ENCODE results near the gene GSTP1.

Gene GSTP1

GRCh38 chr11:67608486-67608885 lies 24.9 kb downstream of the GSTP1 start:
- H3K36me3 ChIP-seq (replicated peaks) = peaks cover 54% of the 10 kb centered on the region
- in situ Hi-C loops (cut with MboI; ENCODE audit: low sequenced_read_pairs) = no loop called here
- no peak for DNase-seq (ENCODE audit: low spot score in 2 of 2)
- H3K4me1 ChIP-seq = peaks cover 32% of the 10 kb centered on the region
- H3K27me3 ChIP-seq (ENCODE audit: low read depth) = no peaks in the 10 kb centered on the region
- no peak overlapping the region for H3K4me3 ChIP-seq
- H3K9me3 ChIP-seq = peaks cover 2% of the 10 kb centered on the region; the same call in 1 of the 2 replicates

- Histone ChIP-seq H3K4me1 (peaks cover 28% of the 10 kb centered on the region), H3K36me3 (replicated peaks) (peaks cover 57% of the 10 kb centered on the region), H3K27me3 (ENCODE audit: low read depth) (no peaks in the 10 kb centered on the region), H3K9me3 (peaks cover 2% of the 10 kb centered on the region; the same call in 1 of the 2 replicates), H3K4me3 (no peak overlapping the region)
- DNase-seq (ENCODE audit: low spot score in 2 of 2) = no peak
- in situ Hi-C loops (cut with MboI; ENCODE audit: low sequenced_read_pairs) = no loop called here
Measured at GRCh38 chr11:67609316-67609715, 25.7 kb downstream of the GSTP1 start.

- Histone ChIP-seq H3K27me3 (ENCODE audit: low read depth) (no peaks in the 10 kb centered on the region), H3K4me3 (no peak overlapping the region), H3K9me3 (peaks cover 2% of the 10 kb centered on the region; the same call in 1 of the 2 replicates), H3K36me3 (replicated peaks) (peaks cover 57% of the 10 kb centered on the region), H3K4me1 (peaks cover 18% of the 10 kb centered on the region)
- in situ Hi-C loops (cut with MboI; ENCODE audit: low sequenced_read_pairs) = no loop called here
- no peak for DNase-seq (ENCODE audit: low spot score in 2 of 2)
Measured at GRCh38 chr11:67610302-67610868, 26.8 kb downstream of the GSTP1 start.

- H3K4me1 ChIP-seq = peaks cover 10% of the 10 kb centered on the region
- in situ Hi-C loops (cut with MboI; ENCODE audit: low sequenced_read_pairs) = no loop called here
- no peak for DNase-seq (ENCODE audit: low spot score in 2 of 2)
- no peak overlapping the region for H3K4me3 ChIP-seq
- no peaks in the 10 kb centered on the region for H3K27me3 ChIP-seq (ENCODE audit: low read depth)
- H3K9me3 ChIP-seq = peaks cover 2% of the 10 kb centered on the region; the same call in 1 of the 2 replicates
- H3K36me3 ChIP-seq (replicated peaks) = peaks cover 57% of the 10 kb centered on the region
Measured at GRCh38 chr11:67611165-67611564, 27.6 kb downstream of the GSTP1 start.

- H3K36me3 ChIP-seq (replicated peaks) = peaks cover 56% of the 10 kb centered on the region
- H3K9me3 ChIP-seq = no peaks in the 10 kb centered on the region
- no peaks in the 10 kb centered on the region for H3K27me3 ChIP-seq (ENCODE audit: low read depth)
- H3K4me1 ChIP-seq = peaks cover 6% of the 10 kb centered on the region
- in situ Hi-C loops (cut with MboI; ENCODE audit: low sequenced_read_pairs) = no loop called here
- no peak overlapping the region for H3K4me3 ChIP-seq
- DNase-seq (ENCODE audit: low spot score in 2 of 2) = no peak
Measured at GRCh38 chr11:67611704-67612587, 28.3 kb downstream of the GSTP1 start.

GRCh38 chr11:67612751-67613150 lies 29.1 kb downstream of the GSTP1 start:
- in situ Hi-C loops (cut with MboI; ENCODE audit: low sequenced_read_pairs) = no loop called here
- Histone ChIP-seq H3K36me3 (replicated peaks) (peaks cover 49% of the 10 kb centered on the region), H3K4me1 (peaks cover 4% of the 10 kb centered on the region), H3K9me3 (no peaks in the 10 kb centered on the region), H3K27me3 (ENCODE audit: low read depth) (no peaks in the 10 kb centered on the region), H3K4me3 (no peak overlapping the region)
- DNase-seq (ENCODE audit: low spot score in 2 of 2) = no peak

- no peaks in the 10 kb centered on the region for H3K9me3 ChIP-seq
- in situ Hi-C loops (cut with MboI; ENCODE audit: low sequenced_read_pairs) = no loop called here
- H3K4me1 ChIP-seq = no peaks in the 10 kb centered on the region
- no peak overlapping the region for H3K4me3 ChIP-seq
- peaks cover 44% of the 10 kb centered on the region for H3K36me3 ChIP-seq (replicated peaks)
- H3K27me3 ChIP-seq (ENCODE audit: low read depth) = no peaks in the 10 kb centered on the region
- DNase-seq (ENCODE audit: low spot score in 2 of 2) = no peak
Measured at GRCh38 chr11:67613313-67613959, 29.8 kb downstream of the GSTP1 start.

GRCh38 chr11:67613960-67614715 lies 30.5 kb downstream of the GSTP1 start:
- Histone ChIP-seq H3K9me3 (no peaks in the 10 kb centered on the region), H3K4me3 (no peak overlapping the region), H3K27me3 (ENCODE audit: low read depth) (no peaks in the 10 kb centered on the region), H3K4me1 (no peaks in the 10 kb centered on the region), H3K36me3 (replicated peaks) (peaks cover 37% of the 10 kb centered on the region)
- in situ Hi-C loops (cut with MboI; ENCODE audit: low sequenced_read_pairs) = no loop called here
- peak; percentile 47 to 85 for DNase-seq (ENCODE audit: low spot score in 2 of 2)

- peaks cover 29% of the 10 kb centered on the region for H3K36me3 ChIP-seq (replicated peaks)
- H3K4me1 ChIP-seq = no peaks in the 10 kb centered on the region
- H3K9me3 ChIP-seq = no peaks in the 10 kb centered on the region
- in situ Hi-C loops (cut with MboI; ENCODE audit: low sequenced_read_pairs) = no loop called here
- H3K27me3 ChIP-seq (ENCODE audit: low read depth) = no peaks in the 10 kb centered on the region
- DNase-seq (ENCODE audit: low spot score in 2 of 2) = peak; percentile 31 to 78
- no peak overlapping the region for H3K4me3 ChIP-seq
Measured at GRCh38 chr11:67614730-67615714, 31.4 kb downstream of the GSTP1 start.

GRCh38 chr11:67615728-67616430 lies 32.3 kb downstream of the GSTP1 start:
- H3K27me3 ChIP-seq (ENCODE audit: low read depth) = no peaks in the 10 kb centered on the region
- no peaks in the 10 kb centered on the region for H3K9me3 ChIP-seq
- peaks cover 20% of the 10 kb centered on the region for H3K36me3 ChIP-seq (replicated peaks)
- no peak overlapping the region for H3K4me3 ChIP-seq
- H3K4me1 ChIP-seq = no peaks in the 10 kb centered on the region
- in situ Hi-C loops (cut with MboI; ENCODE audit: low sequenced_read_pairs) = no loop called here
- DNase-seq (ENCODE audit: low spot score in 2 of 2) = no peak

- peaks cover 2% of the 10 kb centered on the region for H3K4me1 ChIP-seq
- peaks cover 12% of the 10 kb centered on the region for H3K36me3 ChIP-seq (replicated peaks)
- no peaks in the 10 kb centered on the region for H3K9me3 ChIP-seq
- DNase-seq (ENCODE audit: low spot score in 2 of 2) = no peak
- no peak overlapping the region for H3K4me3 ChIP-seq
- H3K27me3 ChIP-seq (ENCODE audit: low read depth) = no peaks in the 10 kb centered on the region
- in situ Hi-C loops (cut with MboI; ENCODE audit: low sequenced_read_pairs) = no loop called here
Measured at GRCh38 chr11:67616431-67617242, 33.0 kb downstream of the GSTP1 start.
